HFFc6 (cell line): Measurements from ENCODE around the gene PAPPA2. TPM values are rescaled to one million over a fixed set of nuclear protein-coding genes. Genes with fewer than 3 reads are reported as not detected.

Experiments used
- DNase-seq: peaks from one replicate; pipeline ENCODE4 v3.0.0-alpha.2; 2018
- H3K27ac Mint-ChIP-seq: 2 replicates; pipeline ENCODE4 v1.8.0; 2020; ENCODE audit warnings: mild to moderate bottlenecking, mixed read lengths
- H3K27me3 Mint-ChIP-seq: 2 replicates; pipeline ENCODE4 v1.8.0; 2021; ENCODE audit warnings: mild to moderate bottlenecking, moderate library complexity, mixed read lengths; ENCODE audit not compliant: insufficient read depth
- H3K36me3 Mint-ChIP-seq: 2 replicates; pipeline ENCODE4 v1.8.0; 2021; ENCODE audit warnings: low read depth, mixed read lengths
- H3K4me1 Mint-ChIP-seq: 2 replicates; pipeline ENCODE4 v1.8.0; 2020; ENCODE audit warnings: low read depth, mixed read lengths
- H3K4me3 Mint-ChIP-seq: 2 replicates; pipeline ENCODE4 v1.8.0; 2020; ENCODE audit warnings: mild to moderate bottlenecking, moderate library complexity, mixed read lengths
- H3K9me3 Mint-ChIP-seq: 2 replicates; pipeline ENCODE4 v1.8.0; 2020; ENCODE audit warnings: mild to moderate bottlenecking, mixed read lengths
- total RNA-seq, 6 experiments: library from RNA; stranded (reverse); fragmentation: NEBNext Ultra II Directional; extraction: Animal tissue kit (Norgen Biotek cat#: 25700); gene quantifications; 2 replicates in 1 of 6; 3 replicates in 5 of 6; pipeline ENCODE4 v1.2.3, GENCODE V29; 2021
- TF ChIP-seq, protein P1 (sequence below): fragments of 200-600 bp; sonication (generic); IDR thresholded peaks from 2 replicates; pipeline ENCODE4 v1.5.0; 2021; ENCODE audit warnings: antibody characterized with exemption, mild to moderate bottlenecking

PAPPA2 gene
- total RNA-seq, 6 experiments from 2014 or later, result 0.16 to 1.1 (median 0.42) TPM

DNA sequence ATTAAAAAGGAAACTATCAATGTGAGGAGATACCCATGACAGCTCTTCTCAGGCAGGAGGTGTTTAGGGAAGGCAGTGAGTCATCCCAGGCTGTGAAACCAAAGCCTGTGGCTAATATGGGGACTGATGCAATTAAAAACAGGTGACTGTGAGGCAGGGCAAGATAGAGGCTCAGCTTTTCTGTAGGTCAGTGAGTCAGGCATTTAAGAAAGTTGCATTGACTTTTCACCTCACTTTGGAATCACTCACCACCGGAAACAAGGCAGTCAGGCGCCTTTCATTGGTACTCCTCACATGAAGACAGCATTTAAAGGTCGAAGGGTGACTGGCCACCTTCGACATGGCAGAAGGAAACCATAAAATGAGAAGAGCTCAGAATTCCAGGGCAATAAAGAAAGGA is 54.5 kb downstream of the PAPPA2 start:
- Mint-ChIP-seq H3K4me3 (no peak overlapping the region), H3K9me3 (peaks cover 44% of the 10 kb centered on the region), H3K36me3 (no peaks in the 10 kb centered on the region), H3K4me1 (no peaks in the 10 kb centered on the region), H3K27me3 (no peaks in the 10 kb centered on the region; the same call in none of the 2 replicates), H3K27ac (no peak overlapping the region)
- TF ChIP-seq, protein P1, sequence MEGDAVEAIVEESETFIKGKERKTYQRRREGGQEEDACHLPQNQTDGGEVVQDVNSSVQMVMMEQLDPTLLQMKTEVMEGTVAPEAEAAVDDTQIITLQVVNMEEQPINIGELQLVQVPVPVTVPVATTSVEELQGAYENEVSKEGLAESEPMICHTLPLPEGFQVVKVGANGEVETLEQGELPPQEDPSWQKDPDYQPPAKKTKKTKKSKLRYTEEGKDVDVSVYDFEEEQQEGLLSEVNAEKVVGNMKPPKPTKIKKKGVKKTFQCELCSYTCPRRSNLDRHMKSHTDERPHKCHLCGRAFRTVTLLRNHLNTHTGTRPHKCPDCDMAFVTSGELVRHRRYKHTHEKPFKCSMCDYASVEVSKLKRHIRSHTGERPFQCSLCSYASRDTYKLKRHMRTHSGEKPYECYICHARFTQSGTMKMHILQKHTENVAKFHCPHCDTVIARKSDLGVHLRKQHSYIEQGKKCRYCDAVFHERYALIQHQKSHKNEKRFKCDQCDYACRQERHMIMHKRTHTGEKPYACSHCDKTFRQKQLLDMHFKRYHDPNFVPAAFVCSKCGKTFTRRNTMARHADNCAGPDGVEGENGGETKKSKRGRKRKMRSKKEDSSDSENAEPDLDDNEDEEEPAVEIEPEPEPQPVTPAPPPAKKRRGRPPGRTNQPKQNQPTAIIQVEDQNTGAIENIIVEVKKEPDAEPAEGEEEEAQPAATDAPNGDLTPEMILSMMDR, result no peak
- DNase-seq, result no peak

DNA sequence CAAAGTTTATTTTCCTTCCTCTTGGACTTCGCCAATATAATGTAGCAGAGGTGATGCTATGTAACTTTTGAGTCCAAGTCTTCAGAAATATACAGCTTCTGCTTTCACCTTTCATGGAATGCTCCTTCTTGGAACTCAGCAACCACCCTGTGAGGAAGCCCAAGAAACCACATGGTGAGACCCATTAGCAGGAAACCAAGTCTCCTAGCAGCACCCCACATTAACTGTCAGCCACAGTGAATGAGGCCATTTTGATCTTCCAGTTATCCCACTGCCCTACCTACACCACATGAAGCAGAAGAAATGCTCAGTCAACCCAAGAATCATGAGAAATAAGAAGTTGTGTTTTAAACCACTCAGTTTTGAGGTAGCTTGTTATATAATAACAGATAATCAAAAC is 58.2 kb downstream of the PAPPA2 start:
- no peaks in the 10 kb centered on the region; the same call in none of the 2 replicates for H3K27me3 Mint-ChIP-seq
- no peak for DNase-seq
- H3K36me3 Mint-ChIP-seq, result no peaks in the 10 kb centered on the region
- no peak overlapping the region for H3K4me3 Mint-ChIP-seq
- no peak overlapping the region for H3K27ac Mint-ChIP-seq
- no peaks in the 10 kb centered on the region for H3K4me1 Mint-ChIP-seq
- H3K9me3 Mint-ChIP-seq, result peaks cover 39% of the 10 kb centered on the region
- TF ChIP-seq, protein P1, result no peak

- DNase-seq, result no peak
- Mint-ChIP-seq H3K36me3 (no peaks in the 10 kb centered on the region), H3K27me3 (no peaks in the 10 kb centered on the region; the same call in none of the 2 replicates), H3K4me1 (no peaks in the 10 kb centered on the region), H3K27ac (no peak overlapping the region), H3K4me3 (no peak overlapping the region), H3K9me3 (peaks cover 35% of the 10 kb centered on the region)
- TF ChIP-seq, protein P1, result no peak
Observed at GRCh38 chr1:176522310-176522845, 59.4 kb downstream of the PAPPA2 start.

DNA sequence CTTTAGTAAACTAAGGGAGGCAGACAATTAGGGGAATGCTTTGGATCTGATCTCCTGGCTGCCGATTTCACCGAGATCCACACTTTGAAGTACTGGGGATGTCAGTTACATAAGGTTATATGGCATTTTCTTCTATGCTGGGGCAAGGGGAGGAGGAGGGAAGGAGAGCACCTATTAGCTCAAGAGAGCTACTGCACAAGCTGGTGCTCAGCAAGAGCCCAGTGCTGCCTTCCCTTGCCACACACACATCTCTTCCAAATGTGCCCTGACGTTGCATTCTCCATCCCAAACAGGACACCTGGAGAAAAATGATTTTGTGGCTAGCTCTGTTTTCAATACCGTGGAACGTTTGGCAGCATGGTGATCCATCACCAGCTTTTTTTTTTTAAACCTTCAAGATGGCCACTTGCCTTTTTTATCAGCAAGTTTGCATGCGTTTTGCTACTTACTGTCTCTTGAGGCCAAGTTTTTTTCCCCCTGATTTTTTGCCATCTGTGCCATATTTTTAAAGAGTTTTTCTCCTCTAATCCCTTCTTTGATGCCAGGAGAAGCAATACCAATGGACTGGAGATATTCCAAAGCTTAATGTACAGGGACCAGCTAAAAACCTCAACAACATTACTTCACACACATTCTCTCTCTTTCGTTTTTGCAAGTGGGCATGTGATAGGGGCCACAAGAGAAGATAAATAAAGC is 66.6 kb downstream of the PAPPA2 start:
- Mint-ChIP-seq H3K4me1 (no peaks in the 10 kb centered on the region), H3K4me3 (no peak overlapping the region), H3K27ac (no peak overlapping the region), H3K9me3 (peaks cover 33% of the 10 kb centered on the region), H3K36me3 (no peaks in the 10 kb centered on the region), H3K27me3 (no peaks in the 10 kb centered on the region; the same call in 1 of the 2 replicates)
- TF ChIP-seq, protein P1, result no peak
- no peak for DNase-seq

DNA sequence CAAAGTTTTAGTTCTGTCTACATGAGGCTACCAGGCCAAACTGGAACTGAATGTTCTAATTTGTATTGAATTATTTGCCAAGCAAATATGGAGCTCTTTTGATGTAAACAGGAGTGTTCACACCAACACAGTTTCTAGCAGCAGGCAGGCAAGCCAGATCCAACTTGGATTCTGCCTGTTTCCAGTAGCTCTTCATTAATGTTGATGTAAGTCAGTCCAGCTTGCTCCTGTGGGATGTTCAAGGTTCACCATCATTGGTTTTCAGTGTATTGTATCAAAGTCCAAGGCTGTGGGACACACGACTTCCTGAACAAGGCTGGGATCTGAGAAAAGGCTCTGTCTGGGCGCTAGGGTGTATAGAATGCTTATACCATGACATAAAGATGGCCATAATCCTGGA is 68.1 kb downstream of the PAPPA2 start:
- DNase-seq, result no peak
- Mint-ChIP-seq H3K4me3 (no peak overlapping the region), H3K27ac (no peak overlapping the region), H3K4me1 (no peaks in the 10 kb centered on the region), H3K27me3 (no peaks in the 10 kb centered on the region; the same call in 1 of the 2 replicates), H3K36me3 (no peaks in the 10 kb centered on the region), H3K9me3 (peaks cover 31% of the 10 kb centered on the region)
- TF ChIP-seq, protein P1, result no peak
